ENCODE data around the gene PPM1J. TPM values are rescaled to one million over a fixed set of nuclear protein-coding genes. Genes with fewer than 3 reads are reported as not detected.

PPM1J gene
- 1.8 and 2.7 TPM in 2 replicates for total RNA-seq (ENCODE audit: low replicate concordance)

GRCh38 chr1:112715264-112716053, at the start of gene PPM1J:
TSS of gene PPM1J (minus strand) at chr1:112715332. CDS start at chr1:112715301, 31 bp downstream.
- Histone ChIP-seq H3K4me3 (peak within 1 kb of the TSS; percentile 60), H3K4me1 (peaks cover 25% of the 10 kb centered on the region), H3K79me2 (ENCODE audit: low read depth) (no peaks in the 10 kb centered on the region), H3K9me3 (ENCODE audit: low read depth) (no peaks in the 10 kb centered on the region), H3K4me2 (peak within 1 kb of the TSS; percentile 91), H3K27ac (no peak within 1 kb of the TSS), H2AFZ (replicated peaks) (peak within 1 kb of the TSS; percentile 52), H3K36me3 (no peaks in the 10 kb centered on the region), H3K27me3 (peaks cover 82% of the 10 kb centered on the region), H4K20me1 (ENCODE audit: low read depth) (peaks cover 15% of the 10 kb centered on the region), H3K9ac (no peak within 1 kb of the TSS), H3F3A (ENCODE audit: low read depth) (peaks cover 14% of the 10 kb centered on the region)
- Mint-ChIP-seq H3K4me3 (peak within 1 kb of the TSS; percentile 89), H3K36me3 (peaks cover 4% of the 10 kb centered on the region), H3K27ac (no peak within 1 kb of the TSS), H3K4me1 (peaks cover 18% of the 10 kb centered on the region), H3K9me3 (no peaks in the 10 kb centered on the region), H3K27me3 (ENCODE audit: insufficient read depth, low read depth) (peaks cover 35% of the 10 kb centered on the region)
- TF ChIP-seq EZH2 (IDR thresholded peaks at IDR 0.05) (peak; percentile 6), EZH2phosphoT487 (IDR thresholded peaks at IDR 0.05) (no peak)
- peak; percentile 92 for DNase-seq (ENCODE audit: low spot score)

DNA sequence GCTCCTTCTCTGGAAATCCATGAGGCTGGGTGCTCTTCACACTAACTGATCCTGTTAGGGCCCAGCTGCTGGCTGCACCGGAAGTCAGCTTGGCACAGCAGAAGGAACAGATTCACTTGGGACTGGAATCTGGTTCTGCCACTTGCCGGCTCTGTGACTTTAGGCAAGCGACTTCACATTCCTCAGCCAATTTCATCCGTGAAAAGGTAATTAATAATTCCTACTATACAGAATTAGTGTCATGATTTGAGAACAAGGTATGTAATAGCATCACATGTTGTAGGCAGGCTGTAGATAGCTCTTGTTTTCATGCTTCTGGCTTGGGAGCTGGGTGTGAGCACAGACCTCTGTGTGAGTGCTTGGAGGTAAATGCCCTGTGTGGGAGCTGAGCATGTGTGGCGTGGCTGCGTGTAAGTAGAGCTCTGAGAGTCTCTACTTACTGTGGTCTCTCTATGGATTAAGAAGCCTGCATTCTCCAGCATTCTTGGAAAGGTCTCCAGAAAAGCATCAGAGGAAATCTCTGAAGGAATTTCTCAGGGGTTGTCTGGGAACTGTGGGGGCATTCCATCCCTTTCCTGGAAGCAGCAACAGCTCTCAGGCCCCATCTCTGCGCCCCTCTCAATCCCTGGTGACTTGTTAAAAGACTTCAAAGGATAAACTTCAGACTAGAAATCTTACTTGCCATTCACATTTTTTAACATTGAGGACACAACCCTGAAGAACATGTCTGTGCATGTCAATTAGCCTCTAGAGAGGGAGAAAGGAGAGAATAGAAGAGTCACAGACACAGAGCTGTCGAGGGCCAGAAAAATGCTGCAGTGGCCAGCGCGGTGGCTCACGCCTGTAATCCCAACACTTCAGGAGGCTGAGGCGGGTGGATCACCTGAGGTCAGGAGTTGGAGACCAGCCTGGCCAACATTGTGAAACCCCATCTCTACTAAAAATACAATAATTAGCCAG, 47.7 kb upstream of the PPM1J start:
- H3K9me3 ChIP-seq (ENCODE audit: low read depth) = no peaks in the 10 kb centered on the region
- Mint-ChIP-seq H3K4me1 (peaks cover 33% of the 10 kb centered on the region), H3K27me3 (ENCODE audit: insufficient read depth, low read depth) (no peaks in the 10 kb centered on the region), H3K9me3 (no peaks in the 10 kb centered on the region), H3K27ac (peak overlapping the region; percentile 18), H3K4me3 (no peak overlapping the region), H3K36me3 (no peaks in the 10 kb centered on the region)
- H3K27me3 ChIP-seq = no peaks in the 10 kb centered on the region
- TF ChIP-seq, protein P1, sequence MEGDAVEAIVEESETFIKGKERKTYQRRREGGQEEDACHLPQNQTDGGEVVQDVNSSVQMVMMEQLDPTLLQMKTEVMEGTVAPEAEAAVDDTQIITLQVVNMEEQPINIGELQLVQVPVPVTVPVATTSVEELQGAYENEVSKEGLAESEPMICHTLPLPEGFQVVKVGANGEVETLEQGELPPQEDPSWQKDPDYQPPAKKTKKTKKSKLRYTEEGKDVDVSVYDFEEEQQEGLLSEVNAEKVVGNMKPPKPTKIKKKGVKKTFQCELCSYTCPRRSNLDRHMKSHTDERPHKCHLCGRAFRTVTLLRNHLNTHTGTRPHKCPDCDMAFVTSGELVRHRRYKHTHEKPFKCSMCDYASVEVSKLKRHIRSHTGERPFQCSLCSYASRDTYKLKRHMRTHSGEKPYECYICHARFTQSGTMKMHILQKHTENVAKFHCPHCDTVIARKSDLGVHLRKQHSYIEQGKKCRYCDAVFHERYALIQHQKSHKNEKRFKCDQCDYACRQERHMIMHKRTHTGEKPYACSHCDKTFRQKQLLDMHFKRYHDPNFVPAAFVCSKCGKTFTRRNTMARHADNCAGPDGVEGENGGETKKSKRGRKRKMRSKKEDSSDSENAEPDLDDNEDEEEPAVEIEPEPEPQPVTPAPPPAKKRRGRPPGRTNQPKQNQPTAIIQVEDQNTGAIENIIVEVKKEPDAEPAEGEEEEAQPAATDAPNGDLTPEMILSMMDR (IDR thresholded peaks at IDR 0.05) = no peak
- TF ChIP-seq EZH2 (IDR thresholded peaks at IDR 0.05) = no peak
- no peak for TF ChIP-seq EZH2phosphoT487 (IDR thresholded peaks at IDR 0.05)
- peak; percentile 20 for DNase-seq (ENCODE audit: low spot score)
- peaks cover 13% of the 10 kb centered on the region for H3F3A ChIP-seq (ENCODE audit: low read depth)
- peaks cover 10% of the 10 kb centered on the region for H3K4me1 ChIP-seq
- H3K27ac ChIP-seq = no peak overlapping the region
- H4K20me1 ChIP-seq (ENCODE audit: low read depth) = no peaks in the 10 kb centered on the region
- H3K9ac ChIP-seq = no peak overlapping the region
- H3K36me3 ChIP-seq = no peaks in the 10 kb centered on the region
- H2AFZ ChIP-seq (replicated peaks) = peak overlapping the region; percentile 75
- H3K4me3 ChIP-seq = no peak overlapping the region
- no peaks in the 10 kb centered on the region for H3K79me2 ChIP-seq (ENCODE audit: low read depth)
- peak overlapping the region; percentile 2 for H3K4me2 ChIP-seq

- DNase-seq (ENCODE audit: low spot score) = no peak
- Histone ChIP-seq H3F3A (ENCODE audit: low read depth) (peaks cover 13% of the 10 kb centered on the region), H3K9me3 (ENCODE audit: low read depth) (no peaks in the 10 kb centered on the region), H3K36me3 (no peaks in the 10 kb centered on the region), H2AFZ (replicated peaks) (peak overlapping the region; percentile 75), H3K27me3 (no peaks in the 10 kb centered on the region), H3K4me2 (no peak overlapping the region), H3K27ac (no peak overlapping the region), H3K9ac (no peak overlapping the region), H3K79me2 (ENCODE audit: low read depth) (no peaks in the 10 kb centered on the region), H3K4me3 (no peak overlapping the region), H4K20me1 (ENCODE audit: low read depth) (no peaks in the 10 kb centered on the region), H3K4me1 (peaks cover 10% of the 10 kb centered on the region)
- peaks cover 2% of the 10 kb centered on the region for H3K27me3 Mint-ChIP-seq (ENCODE audit: insufficient read depth, low read depth)
- H3K36me3 Mint-ChIP-seq = no peaks in the 10 kb centered on the region
- H3K4me3 Mint-ChIP-seq = no peak overlapping the region
- peak overlapping the region; percentile 92 for H3K27ac Mint-ChIP-seq
- no peaks in the 10 kb centered on the region for H3K9me3 Mint-ChIP-seq
- TF ChIP-seq EZH2phosphoT487 (IDR thresholded peaks at IDR 0.05) (no peak), EZH2 (IDR thresholded peaks at IDR 0.05) (no peak)
- TF ChIP-seq, protein P1 (IDR thresholded peaks at IDR 0.05) = no peak
- H3K4me1 Mint-ChIP-seq = peaks cover 33% of the 10 kb centered on the region
Observed at GRCh38 chr1:112761714-112762480, 46.8 kb upstream of the PPM1J start.
